Osteoblast (primary cell): ENCODE data around the gene SAA4. TPM values are rescaled to one million over a fixed set of nuclear protein-coding genes. Genes with fewer than 3 reads are reported as not detected.
"Not testable (repeated sequence)": the region's sequence is repeated elsewhere in the genome, so short reads cannot be mapped to it uniquely, and the experiment has no call there.

ENCODE experiments used
- DNase-seq: peaks from one replicate; pipeline ENCODE4 v3.0.0; 2011; ENCODE audit warnings: low spot score, mixed read lengths; ENCODE audit not compliant: insufficient read length; ENCODE audit errors: missing footprints
- H2AFZ ChIP-seq: 2 replicates; pipeline ENCODE4 v1.6.0; 2011; ENCODE audit warnings: mild to moderate bottlenecking, low read length
- H3K27ac ChIP-seq: 2 replicates; pipeline ENCODE4 v1.5.1; 2011; ENCODE audit warnings: mild to moderate bottlenecking, low read depth, low read length, moderate library complexity
- H3K27me3 ChIP-seq: 2 replicates; pipeline ENCODE4 v1.6.0; 2012; ENCODE audit warnings: mild to moderate bottlenecking, control low read depth, inconsistent platforms, low read length, moderate library complexity; ENCODE audit not compliant: insufficient read depth
- H3K36me3 ChIP-seq: 2 replicates; pipeline ENCODE4 v1.5.1; 2011; ENCODE audit warnings: mild to moderate bottlenecking, low read length, control low read depth, moderate library complexity; ENCODE audit not compliant: insufficient read depth
- H3K4me1 ChIP-seq: 2 replicates; pipeline ENCODE4 v1.5.1; 2011; ENCODE audit warnings: mild to moderate bottlenecking, low read length, control low read depth, moderate library complexity; ENCODE audit not compliant: insufficient read depth
- H3K4me2 ChIP-seq: 2 replicates; pipeline ENCODE4 v1.6.0; 2011; ENCODE audit warnings: mild to moderate bottlenecking, low read length; ENCODE audit not compliant: insufficient read depth
- H3K4me3 ChIP-seq: fragments of 200-600 bp; sonication (generic); 3 replicates; pipeline ENCODE4 v1.5.1; 2012; ENCODE audit warnings: mild to moderate bottlenecking, low read length, inconsistent platforms; ENCODE audit not compliant: insufficient read depth
- H3K79me2 ChIP-seq: 2 replicates; pipeline ENCODE4 v1.6.0; 2012; ENCODE audit warnings: mild to moderate bottlenecking, low read length, control low read depth, inconsistent platforms; ENCODE audit not compliant: insufficient read depth
- H3K9me3 ChIP-seq: 2 replicates; pipeline ENCODE4 v1.5.1; 2011; ENCODE audit warnings: low read depth, low read length, control low read depth
- H4K20me1 ChIP-seq: 2 replicates; pipeline ENCODE4 v1.6.0; 2012; ENCODE audit warnings: mild to moderate bottlenecking, low read length, control low read depth; ENCODE audit not compliant: insufficient read depth
- total RNA-seq: library from RNA; depleted of rRNA; stranded (reverse); fragments of >200 nt; gene quantifications from 2 replicates; pipeline ENCODE4 v1.2.3, GENCODE V29; 2012
- TF ChIP-seq, protein P1 (sequence below): IDR thresholded peaks from 2 replicates; pipeline ENCODE4 v1.5.1; 2011; ENCODE audit warnings: mild to moderate bottlenecking, low read depth, low read length, moderate library complexity; ENCODE audit errors: extremely low read depth

The SAA4 gene
- total RNA-seq, 1 donor: not detected

DNA sequence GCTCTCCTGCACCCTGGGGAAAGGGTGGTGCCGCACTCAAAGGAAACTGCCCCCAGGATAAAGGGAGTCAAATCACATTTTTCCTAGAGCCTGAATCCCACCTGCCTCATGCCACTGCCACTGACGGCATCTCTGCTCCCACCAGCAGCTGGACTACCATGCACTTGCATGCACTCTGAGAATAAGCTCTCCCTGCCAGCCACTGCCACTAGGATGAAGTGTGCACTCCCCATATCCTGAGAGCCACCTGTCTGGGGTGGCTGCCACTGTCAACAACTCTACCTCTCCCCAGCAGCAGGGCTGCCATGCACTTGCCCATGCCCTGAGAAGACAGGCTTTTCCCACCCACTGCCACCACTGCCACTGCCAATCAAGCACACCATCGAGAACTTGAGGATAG, 32.4 kb downstream of the SAA4 start:
- H3K36me3 ChIP-seq: no peaks in the 10 kb centered on the region
- no peak overlapping the region for H3K4me3 ChIP-seq
- H3K9me3 ChIP-seq: no peaks in the 10 kb centered on the region
- TF ChIP-seq, protein P1, sequence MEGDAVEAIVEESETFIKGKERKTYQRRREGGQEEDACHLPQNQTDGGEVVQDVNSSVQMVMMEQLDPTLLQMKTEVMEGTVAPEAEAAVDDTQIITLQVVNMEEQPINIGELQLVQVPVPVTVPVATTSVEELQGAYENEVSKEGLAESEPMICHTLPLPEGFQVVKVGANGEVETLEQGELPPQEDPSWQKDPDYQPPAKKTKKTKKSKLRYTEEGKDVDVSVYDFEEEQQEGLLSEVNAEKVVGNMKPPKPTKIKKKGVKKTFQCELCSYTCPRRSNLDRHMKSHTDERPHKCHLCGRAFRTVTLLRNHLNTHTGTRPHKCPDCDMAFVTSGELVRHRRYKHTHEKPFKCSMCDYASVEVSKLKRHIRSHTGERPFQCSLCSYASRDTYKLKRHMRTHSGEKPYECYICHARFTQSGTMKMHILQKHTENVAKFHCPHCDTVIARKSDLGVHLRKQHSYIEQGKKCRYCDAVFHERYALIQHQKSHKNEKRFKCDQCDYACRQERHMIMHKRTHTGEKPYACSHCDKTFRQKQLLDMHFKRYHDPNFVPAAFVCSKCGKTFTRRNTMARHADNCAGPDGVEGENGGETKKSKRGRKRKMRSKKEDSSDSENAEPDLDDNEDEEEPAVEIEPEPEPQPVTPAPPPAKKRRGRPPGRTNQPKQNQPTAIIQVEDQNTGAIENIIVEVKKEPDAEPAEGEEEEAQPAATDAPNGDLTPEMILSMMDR: no peak
- no peak overlapping the region for H3K27ac ChIP-seq
- H3K79me2 ChIP-seq: no peaks in the 10 kb centered on the region
- H3K27me3 ChIP-seq: no peaks in the 10 kb centered on the region
- H2AFZ ChIP-seq: no peak overlapping the region
- no peak for DNase-seq
- H3K4me1 ChIP-seq: no peaks in the 10 kb centered on the region
- H4K20me1 ChIP-seq: no peaks in the 10 kb centered on the region
- H3K4me2 ChIP-seq: no peak overlapping the region

DNA sequence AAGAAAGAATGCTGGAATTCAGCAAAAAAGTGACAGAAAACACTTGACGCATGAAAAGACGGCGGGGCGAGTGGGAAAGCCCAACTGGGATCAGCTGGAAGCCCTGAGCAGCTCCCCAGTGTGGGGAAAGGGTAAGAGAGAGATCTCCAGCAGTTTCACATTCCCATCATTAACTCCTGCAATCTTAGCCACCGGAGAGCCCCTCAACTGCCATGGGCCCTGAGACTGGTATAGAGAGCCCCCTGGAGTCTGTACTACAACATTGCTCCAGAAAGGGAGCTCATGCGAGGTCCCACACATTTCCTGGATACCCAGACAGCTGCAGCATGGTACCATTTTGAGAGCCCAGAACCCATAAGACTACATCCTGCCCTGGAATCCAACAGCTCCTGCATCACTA, 32.9 kb downstream of the SAA4 start:
- peak overlapping the region; percentile 16 for H2AFZ ChIP-seq

DNA sequence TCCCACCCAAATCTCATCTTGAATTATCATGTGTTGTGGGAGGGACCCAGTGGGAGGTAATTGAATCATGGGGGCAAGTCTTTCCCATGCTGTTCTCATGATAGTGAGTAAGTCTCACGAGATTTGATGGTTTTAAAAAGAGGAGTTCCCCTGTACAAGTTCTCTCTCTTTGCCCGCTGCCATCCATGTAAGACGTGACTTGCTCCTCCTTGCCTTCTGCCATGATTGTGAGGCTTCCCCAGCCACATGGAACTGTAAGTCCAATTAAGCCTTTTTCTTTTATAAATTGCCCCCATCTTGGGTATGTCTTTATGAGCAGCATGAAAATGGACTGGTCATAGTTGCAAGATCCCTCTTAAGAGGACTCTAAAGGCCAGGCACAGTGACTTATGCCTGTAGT, 38.9 kb downstream of the SAA4 start:
- not testable (repeated sequence) for H4K20me1 ChIP-seq, H3K27ac ChIP-seq, H3K4me3 ChIP-seq, H3K4me2 ChIP-seq, H3K27me3 ChIP-seq, H3K9me3 ChIP-seq, H3K79me2 ChIP-seq, DNase-seq, H3K36me3 ChIP-seq, H2AFZ ChIP-seq, H3K4me1 ChIP-seq

More for the DNA sequence above, 32.9 kb downstream of the SAA4 start:
- Histone ChIP-seq H3K79me2 (no peaks in the 10 kb centered on the region), H3K4me2 (no peak overlapping the region), H3K27me3 (no peaks in the 10 kb centered on the region), H3K4me3 (no peak overlapping the region), H4K20me1 (no peaks in the 10 kb centered on the region), H3K9me3 (no peaks in the 10 kb centered on the region), H3K36me3 (no peaks in the 10 kb centered on the region), H3K4me1 (no peaks in the 10 kb centered on the region), H3K27ac (no peak overlapping the region)
- TF ChIP-seq, protein P1: peak; percentile 38
- peak; percentile 73 for DNase-seq

DNA sequence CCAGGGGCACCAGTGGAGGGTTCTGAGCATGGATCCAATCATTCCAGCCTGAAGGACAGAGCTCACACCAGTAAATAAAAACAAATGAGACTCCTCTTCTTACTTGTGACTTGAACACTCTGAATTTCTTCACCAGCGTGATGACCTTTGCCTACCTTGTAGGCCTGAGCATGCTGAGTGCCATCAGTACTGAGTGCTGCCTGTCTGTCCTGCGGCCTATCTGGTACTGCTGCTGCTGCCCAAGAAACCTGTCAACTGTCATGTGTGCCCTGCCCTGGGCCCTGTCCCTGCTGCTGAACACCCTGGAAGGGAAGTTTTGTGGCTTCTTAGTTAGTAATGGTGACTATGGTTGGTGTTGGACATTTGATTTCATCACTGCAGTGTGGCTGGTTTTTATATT, 40.1 kb downstream of the SAA4 start:
- H2AFZ ChIP-seq: no peak overlapping the region
- TF ChIP-seq, protein P1: no peak
- no peaks in the 10 kb centered on the region for H3K36me3 ChIP-seq
- no peaks in the 10 kb centered on the region for H3K4me1 ChIP-seq
- no peak overlapping the region for H3K4me2 ChIP-seq
- no peak overlapping the region for H3K4me3 ChIP-seq
- no peaks in the 10 kb centered on the region for H3K9me3 ChIP-seq
- H4K20me1 ChIP-seq: no peaks in the 10 kb centered on the region
- H3K27ac ChIP-seq: no peak overlapping the region
- no peaks in the 10 kb centered on the region for H3K27me3 ChIP-seq
- no peak for DNase-seq
- H3K79me2 ChIP-seq: no peaks in the 10 kb centered on the region

DNA sequence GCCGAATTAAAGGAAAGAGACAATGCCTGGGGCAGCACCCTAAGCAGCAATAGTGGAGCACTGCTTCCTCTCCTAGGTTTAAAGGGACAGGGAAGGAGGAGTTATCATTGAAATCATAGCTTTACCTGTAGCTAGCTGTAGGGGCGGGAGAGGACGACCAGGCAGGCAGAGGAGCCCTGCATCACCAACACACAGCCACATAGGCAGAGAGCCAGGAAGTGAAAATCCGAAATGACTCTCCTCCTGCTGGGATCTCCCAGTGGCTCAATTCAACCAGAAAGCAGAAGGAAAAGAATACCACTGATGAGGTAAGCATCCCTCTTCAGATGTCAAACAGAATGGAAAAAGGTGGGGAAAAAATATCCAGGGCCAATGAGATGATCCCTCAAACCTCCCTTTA, 43.6 kb downstream of the SAA4 start:
- no peak for DNase-seq
- Histone ChIP-seq H3K9me3 (no peaks in the 10 kb centered on the region), H3K36me3 (no peaks in the 10 kb centered on the region), H4K20me1 (no peaks in the 10 kb centered on the region), H3K4me3 (no peak overlapping the region), H3K79me2 (no peaks in the 10 kb centered on the region), H3K4me2 (no peak overlapping the region), H3K27me3 (no peaks in the 10 kb centered on the region), H3K4me1 (no peaks in the 10 kb centered on the region), H3K27ac (no peak overlapping the region), H2AFZ (no peak overlapping the region)
- TF ChIP-seq, protein P1: no peak
